Gastroesophageal sphincter (tissue), 4 donors: ENCODE data around the gene RLIM. TPM values are rescaled to one million over a fixed set of nuclear protein-coding genes. Genes with fewer than 3 reads are reported as not detected.
"Not testable (repeated sequence)": the region's sequence is repeated elsewhere in the genome, so short reads cannot be mapped to it uniquely, and the experiment has no call there.

Experiments used
- ATAC-seq: fragments of 150-250 bp; one replicate; pipeline ENCODE4 v1.9.1; 2016; ENCODE audit warnings: mild to moderate bottlenecking, moderate library complexity
- H3K27ac ChIP-seq, 4 donors: fragments of 200-600 bp; sonication (generic) in 3 of 4; 1 replicate in 3 of 4; 2 replicates in 1 of 4; pipeline ENCODE4 v1.5.1; 2016 to 2019
- H3K27me3 ChIP-seq: fragments of 200-600 bp; sonication (generic); one replicate; pipeline ENCODE4 v1.5.1; 2019
- H3K36me3 ChIP-seq, 2 donors: fragments of 200-600 bp; sonication (generic); one replicate each; pipeline ENCODE4 v1.5.1; 2019; ENCODE audit warnings: control low read depth in 1 of 2
- H3K4me1 ChIP-seq, 3 donors: fragments of 200-600 bp; sonication (generic); 1 replicate in 2 of 3; 2 replicates in 1 of 3; pipeline ENCODE4 v1.5.1; 2016 to 2019; ENCODE audit warnings: control low read depth in 2 of 3
- H3K4me3 ChIP-seq, 2 donors: fragments of 200-600 bp; sonication (generic); one replicate each; pipeline ENCODE4 v1.5.1; 2019; ENCODE audit warnings: mild to moderate bottlenecking in 1 of 2, moderate library complexity in 1 of 2
- H3K9me3 ChIP-seq, 3 donors: fragments of 200-600 bp; sonication (generic); one replicate each; pipeline ENCODE4 v1.5.1; 2017 to 2019; ENCODE audit warnings: control low read depth in 2 of 3
- EP300 ChIP-seq: sonication (generic); formaldehyde crosslinking; IDR thresholded peaks from one replicate; pipeline ENCODE4 v1.6.1; 2017; ENCODE audit warnings: antibody characterized with exemption, mild to moderate bottlenecking
- POLR2A ChIP-seq, 2 donors: fragments of 450-650 bp; IDR thresholded peaks; one replicate each; pipeline ENCODE4 v1.6.1; 2017; ENCODE audit warnings: antibody characterized with exemption in 2 of 2, mild to moderate bottlenecking in 2 of 2, moderate library complexity in 1 of 2
- POLR2AphosphoS5 ChIP-seq: sonication (generic); formaldehyde crosslinking; IDR thresholded peaks from one replicate; pipeline ENCODE4 v1.6.1; 2017; ENCODE audit warnings: antibody characterized with exemption
- WGBS, 2 donors: methylation state at CpG; one replicate each; pipeline ENCODE4 v1.1.5; 2018; ENCODE audit warnings: low coverage in 1 of 2; 5-methylcytosine and 5-hydroxymethylcytosine counted together
- total RNA-seq, 4 donors: library from RNA; depleted of rRNA; stranded (reverse); fragments of >200 nt; gene quantifications; one replicate each; pipeline ENCODE4 v1.1.0, GENCODE V29; 2016
- TF ChIP-seq, protein P1 (sequence below), 4 experiments: fragments of 200-600 bp in 2 of 4; fragments of 450-650 bp in 2 of 4; sonication (generic) in 1 of 4; IDR thresholded peaks; one replicate each; pipeline ENCODE4 v1.5.1; 2017 to 2019; ENCODE audit warnings: antibody characterized with exemption in 4 of 4, mild to moderate bottlenecking in 2 of 4, moderate library complexity in 2 of 4

RLIM gene, protein sequence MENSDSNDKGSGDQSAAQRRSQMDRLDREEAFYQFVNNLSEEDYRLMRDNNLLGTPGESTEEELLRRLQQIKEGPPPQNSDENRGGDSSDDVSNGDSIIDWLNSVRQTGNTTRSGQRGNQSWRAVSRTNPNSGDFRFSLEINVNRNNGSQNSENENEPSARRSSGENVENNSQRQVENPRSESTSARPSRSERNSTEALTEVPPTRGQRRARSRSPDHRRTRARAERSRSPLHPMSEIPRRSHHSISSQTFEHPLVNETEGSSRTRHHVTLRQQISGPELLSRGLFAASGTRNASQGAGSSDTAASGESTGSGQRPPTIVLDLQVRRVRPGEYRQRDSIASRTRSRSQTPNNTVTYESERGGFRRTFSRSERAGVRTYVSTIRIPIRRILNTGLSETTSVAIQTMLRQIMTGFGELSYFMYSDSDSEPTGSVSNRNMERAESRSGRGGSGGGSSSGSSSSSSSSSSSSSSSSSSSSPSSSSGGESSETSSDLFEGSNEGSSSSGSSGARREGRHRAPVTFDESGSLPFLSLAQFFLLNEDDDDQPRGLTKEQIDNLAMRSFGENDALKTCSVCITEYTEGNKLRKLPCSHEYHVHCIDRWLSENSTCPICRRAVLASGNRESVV
- total RNA-seq = 10 to 100 TPM; 20.6 to 38.0 (median 31.7) TPM

DNA sequence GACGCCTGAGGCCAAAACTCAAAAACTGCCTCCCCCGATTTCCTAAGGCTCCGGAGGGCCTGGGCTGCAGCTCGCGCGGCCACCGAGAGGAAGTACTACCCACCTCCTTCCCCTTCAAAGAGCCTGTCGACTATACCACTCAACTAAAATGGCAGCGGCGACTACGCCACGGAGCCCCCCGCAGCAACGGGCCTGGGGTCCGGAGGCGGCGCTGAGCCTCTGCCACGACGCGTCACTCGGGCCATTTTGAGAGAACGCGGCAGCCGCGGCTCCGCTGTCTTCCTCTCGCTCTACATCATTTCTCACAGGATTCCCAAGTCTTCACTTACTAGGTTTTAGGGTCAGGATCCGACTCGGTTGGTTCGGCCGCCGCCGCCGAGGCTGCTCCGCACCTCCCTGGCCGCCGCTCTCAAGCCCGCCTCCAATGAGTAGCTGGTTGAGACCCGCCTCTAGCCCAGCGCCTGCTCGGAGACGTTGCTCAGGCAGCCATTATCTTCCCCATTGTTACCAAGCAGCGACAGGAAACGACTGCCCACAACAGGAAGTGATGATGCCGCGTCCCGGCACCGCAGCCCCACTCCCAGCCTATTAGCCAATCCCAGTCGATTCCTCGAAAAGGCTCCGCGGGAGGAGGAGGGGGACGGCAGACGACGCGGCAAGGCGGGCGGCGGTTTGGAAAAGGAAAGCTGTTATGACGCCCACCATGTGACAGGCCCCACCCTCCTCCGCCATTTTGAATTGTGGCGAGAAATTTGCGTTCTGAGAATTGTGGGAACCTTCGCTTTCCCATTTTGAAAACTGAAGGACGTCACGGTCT lies at the start of gene RLIM:
TSS of gene RLIM (minus strand) at position 532 of the 817 bp plus-strand sequence. CDS start 18,647 bp downstream, outside the sequence.
- no peak for TF ChIP-seq EP300
- TF ChIP-seq POLR2A (IDR thresholded peaks at IDR 0.05) = peak; percentile 78 to 84
- TF ChIP-seq, protein P1, sequence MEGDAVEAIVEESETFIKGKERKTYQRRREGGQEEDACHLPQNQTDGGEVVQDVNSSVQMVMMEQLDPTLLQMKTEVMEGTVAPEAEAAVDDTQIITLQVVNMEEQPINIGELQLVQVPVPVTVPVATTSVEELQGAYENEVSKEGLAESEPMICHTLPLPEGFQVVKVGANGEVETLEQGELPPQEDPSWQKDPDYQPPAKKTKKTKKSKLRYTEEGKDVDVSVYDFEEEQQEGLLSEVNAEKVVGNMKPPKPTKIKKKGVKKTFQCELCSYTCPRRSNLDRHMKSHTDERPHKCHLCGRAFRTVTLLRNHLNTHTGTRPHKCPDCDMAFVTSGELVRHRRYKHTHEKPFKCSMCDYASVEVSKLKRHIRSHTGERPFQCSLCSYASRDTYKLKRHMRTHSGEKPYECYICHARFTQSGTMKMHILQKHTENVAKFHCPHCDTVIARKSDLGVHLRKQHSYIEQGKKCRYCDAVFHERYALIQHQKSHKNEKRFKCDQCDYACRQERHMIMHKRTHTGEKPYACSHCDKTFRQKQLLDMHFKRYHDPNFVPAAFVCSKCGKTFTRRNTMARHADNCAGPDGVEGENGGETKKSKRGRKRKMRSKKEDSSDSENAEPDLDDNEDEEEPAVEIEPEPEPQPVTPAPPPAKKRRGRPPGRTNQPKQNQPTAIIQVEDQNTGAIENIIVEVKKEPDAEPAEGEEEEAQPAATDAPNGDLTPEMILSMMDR (IDR thresholded peaks at IDR 0.05) = no peak
- TF ChIP-seq POLR2AphosphoS5 = peak; percentile 93
- peak within 1 kb of the TSS; percentile 94 to 99 (median 97) for H3K27ac ChIP-seq
- H3K36me3 ChIP-seq = no peaks in the 10 kb centered on the region
- no peaks in the 10 kb centered on the region for H3K27me3 ChIP-seq
- peak; percentile 98 for ATAC-seq
- H3K4me1 ChIP-seq = peaks cover 0 to 15% (median 0%) of the 10 kb centered on the region in 3 donors
- H3K9me3 ChIP-seq = no peaks in the 10 kb centered on the region
- 1 to 40% methylated on average over 20 to 22 of the region's 66 CpGs for WGBS, 2 donors
- H3K4me3 ChIP-seq = peak within 1 kb of the TSS; percentile 80 to 90

DNA sequence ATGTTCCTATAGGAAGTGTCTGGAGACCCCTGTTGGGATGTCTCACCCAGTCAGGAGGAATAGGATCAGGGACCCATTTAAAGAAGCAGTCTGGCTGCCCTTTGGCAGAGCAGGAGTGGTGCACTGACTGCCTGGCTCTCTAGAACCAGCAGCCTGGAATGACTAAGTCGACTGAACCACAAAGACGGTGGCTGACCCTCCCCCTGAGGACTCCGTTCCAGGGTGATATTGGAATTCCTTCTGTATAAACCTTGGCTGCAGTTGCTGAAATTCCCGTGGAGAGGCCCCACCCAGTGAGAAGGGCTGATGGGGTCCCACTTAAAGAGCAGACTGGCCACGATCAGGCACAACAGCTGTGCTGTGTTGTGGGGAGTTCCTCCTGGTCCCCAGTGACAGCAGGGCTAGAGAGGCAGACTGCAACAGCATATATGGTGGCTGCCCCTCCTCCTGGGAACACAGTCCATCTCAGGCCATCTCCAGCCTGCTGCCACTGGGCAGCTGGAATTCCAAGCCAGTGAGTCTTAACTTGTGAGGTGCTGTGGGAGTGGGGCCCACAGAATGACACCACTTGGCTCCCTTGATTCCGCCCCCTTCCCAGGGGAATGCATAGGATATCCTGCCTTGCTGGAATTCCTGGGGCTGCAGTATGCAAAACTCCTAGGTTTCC lies 41.8 kb upstream of the RLIM start:
- Histone ChIP-seq H3K27me3 (no peaks in the 10 kb centered on the region), H3K4me1 (no peaks in the 10 kb centered on the region), H3K4me3 (no peak overlapping the region), H3K9me3 (no peaks in the 10 kb centered on the region), H3K36me3 (no peaks in the 10 kb centered on the region), H3K27ac (no peak overlapping the region)
- no CpG with 5 or more reads among the region's 6 CpGs for WGBS, 2 donors
- no peak for ATAC-seq
- no peak for TF ChIP-seq POLR2A (IDR thresholded peaks at IDR 0.05)
- TF ChIP-seq POLR2AphosphoS5 = no peak

DNA sequence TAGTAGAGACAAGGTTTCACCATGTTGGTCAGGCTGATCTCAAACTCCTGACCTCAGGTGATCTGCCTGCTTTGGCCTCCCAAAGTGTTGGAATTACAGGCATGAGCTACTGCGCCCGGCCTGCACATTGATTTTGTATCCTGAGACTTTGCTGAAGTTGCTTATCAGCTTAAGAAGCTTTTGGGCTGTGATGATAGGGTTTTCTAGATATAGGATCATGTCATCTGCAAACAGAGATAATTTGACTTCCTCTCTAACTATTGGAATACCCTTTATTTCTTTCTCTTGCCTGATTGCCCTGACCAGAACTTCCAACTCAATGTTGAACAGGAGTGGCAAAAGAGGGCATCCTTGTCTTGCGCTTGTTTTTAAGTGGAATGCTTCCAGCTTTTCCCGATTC lies 40.5 kb upstream of the RLIM start:
- H3K27me3 ChIP-seq, ATAC-seq, H3K4me3 ChIP-seq, H3K9me3 ChIP-seq, H3K36me3 ChIP-seq, H3K27ac ChIP-seq, H3K4me1 ChIP-seq: not testable (repeated sequence)
- WGBS, 2 donors = 92% methylated on average over 2 of the region's 4 CpGs; no CpG with 5 or more reads in 1 of the 2 donors

DNA sequence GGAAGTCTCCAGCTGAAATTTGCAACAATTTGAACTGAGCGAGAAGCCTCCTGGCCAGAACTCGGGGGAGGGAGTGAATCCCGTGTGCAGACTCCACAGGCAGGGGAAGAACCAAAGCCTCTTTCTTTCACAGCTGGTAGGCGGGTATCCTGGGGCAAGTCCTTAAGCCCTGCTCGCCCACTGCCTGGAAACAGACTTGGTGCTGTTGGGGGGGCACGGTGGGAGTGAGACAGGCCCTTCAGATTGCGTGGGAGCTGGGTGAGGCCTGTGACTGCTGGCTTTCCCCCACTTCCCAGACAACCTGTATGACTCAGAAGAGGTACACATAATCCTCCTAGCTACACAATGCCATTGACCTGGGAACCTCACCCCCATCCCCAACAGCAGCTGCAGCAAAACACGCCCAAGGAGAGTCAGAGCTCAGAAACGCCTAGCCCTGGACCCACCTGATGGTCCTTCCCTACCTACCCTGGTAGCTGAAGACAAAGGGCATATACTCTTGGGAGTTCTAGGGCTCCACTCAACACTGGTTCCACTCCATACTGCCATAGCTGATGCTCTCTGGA lies 22.4 kb upstream of the RLIM start:
- Histone ChIP-seq H3K27ac (no peak overlapping the region), H3K4me1 (no peaks in the 10 kb centered on the region), H3K36me3 (no peaks in the 10 kb centered on the region), H3K27me3 (no peaks in the 10 kb centered on the region), H3K4me3 (no peak overlapping the region), H3K9me3 (no peaks in the 10 kb centered on the region)
- no CpG with 5 or more reads among the region's 9 CpGs for WGBS, 2 donors
- ATAC-seq = no peak
- no peak for TF ChIP-seq POLR2AphosphoS5
- TF ChIP-seq, protein P1 (IDR thresholded peaks at IDR 0.05) = no peak
- no peak for TF ChIP-seq POLR2A (IDR thresholded peaks at IDR 0.05)
- no peak for TF ChIP-seq EP300

DNA sequence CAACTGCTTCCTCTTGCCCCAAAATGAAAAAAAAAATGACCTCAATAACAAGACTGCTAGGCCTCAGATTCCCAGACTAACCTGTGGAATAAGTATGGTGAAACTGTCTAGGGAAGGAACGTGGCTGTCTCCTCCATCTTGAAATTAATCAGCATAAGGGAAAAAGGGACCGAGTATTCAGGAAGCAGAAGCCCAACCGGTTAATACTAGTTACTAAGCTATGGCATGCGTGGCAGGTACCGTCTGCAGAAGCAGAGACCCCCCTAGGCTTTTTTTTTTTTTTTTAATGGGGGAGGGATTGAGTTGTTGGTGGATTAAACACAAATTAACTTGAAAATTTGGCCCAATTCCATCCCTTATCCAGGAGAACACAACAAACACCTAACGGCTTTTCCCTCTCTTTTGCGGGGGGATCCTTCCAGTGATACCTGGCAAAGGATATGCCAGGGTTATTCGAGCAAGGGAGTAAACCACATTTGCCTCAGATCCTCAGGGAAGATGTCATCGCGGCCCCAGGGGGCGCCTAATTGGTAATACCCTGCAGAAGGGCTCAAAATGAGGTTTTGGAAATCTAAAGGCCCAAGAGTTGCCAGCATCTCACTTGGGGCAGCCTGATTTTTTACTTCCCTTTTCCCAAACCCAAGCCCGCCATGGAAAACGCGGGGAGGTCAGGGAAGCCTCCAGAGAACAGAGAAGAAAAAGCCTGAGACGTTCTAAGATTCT lies 893 bp downstream of the RLIM start:
- Histone ChIP-seq H3K4me1 (peaks cover 0 to 15% (median 0%) of the 10 kb centered on the region in 3 donors), H3K27me3 (no peaks in the 10 kb centered on the region), H3K27ac (peak overlapping the region; percentile 94 to 97 (median 97)), H3K36me3 (no peaks in the 10 kb centered on the region), H3K4me3 (peak overlapping the region; percentile 80 to 90), H3K9me3 (no peaks in the 10 kb centered on the region)
- TF ChIP-seq POLR2A (IDR thresholded peaks at IDR 0.05) (no peak), EP300 (no peak), POLR2AphosphoS5 (no peak)
- TF ChIP-seq, protein P1 (IDR thresholded peaks at IDR 0.05) = no peak
- WGBS, 2 donors = 0 to 30% methylated on average over 3 to 11 of the region's 15 CpGs
- no peak for ATAC-seq
